Right renal cortex interstitium (tissue), 3 donors: ENCODE data around the gene ZNF618. TPM values are rescaled to one million over a fixed set of nuclear protein-coding genes. Genes with fewer than 3 reads are reported as not detected.

ENCODE experiments used
- polyA plus RNA-seq, 3 donors: library from polyadenylated mRNA; unstranded; fragments of 120-200 nt; gene quantifications; one replicate each; pipeline ENCODE4 v1.2.1, GENCODE V29; 2013; ENCODE audit not compliant: insufficient read length in 3 of 3

ZNF618 gene
- polyA plus RNA-seq, 3 donors, result 39.7 to 41.7 (median 39.9) TPM

Other genes with a start within 250 kb of the ZNF618 start
- 1 to 10 TPM in 1 of 3 donors, under 1 TPM in 2; 0.83 to 1.7 (median 0.95) TPM for gene AMBP, start 202.0 kb downstream of the ZNF618 start, polyA plus RNA-seq
- 100 to 1,000 TPM; 129 to 148 (median 134) TPM for gene KIF12, start 223.0 kb downstream of the ZNF618 start, polyA plus RNA-seq